ENCODE results near the gene AKAP13.

Gene AKAP13

GRCh38 chr15:85761635-85762034 lies 381.2 kb downstream of the AKAP13 start:
- TF ChIP-seq, protein P1, sequence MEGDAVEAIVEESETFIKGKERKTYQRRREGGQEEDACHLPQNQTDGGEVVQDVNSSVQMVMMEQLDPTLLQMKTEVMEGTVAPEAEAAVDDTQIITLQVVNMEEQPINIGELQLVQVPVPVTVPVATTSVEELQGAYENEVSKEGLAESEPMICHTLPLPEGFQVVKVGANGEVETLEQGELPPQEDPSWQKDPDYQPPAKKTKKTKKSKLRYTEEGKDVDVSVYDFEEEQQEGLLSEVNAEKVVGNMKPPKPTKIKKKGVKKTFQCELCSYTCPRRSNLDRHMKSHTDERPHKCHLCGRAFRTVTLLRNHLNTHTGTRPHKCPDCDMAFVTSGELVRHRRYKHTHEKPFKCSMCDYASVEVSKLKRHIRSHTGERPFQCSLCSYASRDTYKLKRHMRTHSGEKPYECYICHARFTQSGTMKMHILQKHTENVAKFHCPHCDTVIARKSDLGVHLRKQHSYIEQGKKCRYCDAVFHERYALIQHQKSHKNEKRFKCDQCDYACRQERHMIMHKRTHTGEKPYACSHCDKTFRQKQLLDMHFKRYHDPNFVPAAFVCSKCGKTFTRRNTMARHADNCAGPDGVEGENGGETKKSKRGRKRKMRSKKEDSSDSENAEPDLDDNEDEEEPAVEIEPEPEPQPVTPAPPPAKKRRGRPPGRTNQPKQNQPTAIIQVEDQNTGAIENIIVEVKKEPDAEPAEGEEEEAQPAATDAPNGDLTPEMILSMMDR (conservative IDR thresholded peaks at IDR 0.05; ENCODE audit: low read length) = no peak
- H3K4me3 ChIP-seq (ENCODE audit: low read length) = no peak overlapping the region
- no peak for DNase-seq (ENCODE audit: low read depth)

DNA sequence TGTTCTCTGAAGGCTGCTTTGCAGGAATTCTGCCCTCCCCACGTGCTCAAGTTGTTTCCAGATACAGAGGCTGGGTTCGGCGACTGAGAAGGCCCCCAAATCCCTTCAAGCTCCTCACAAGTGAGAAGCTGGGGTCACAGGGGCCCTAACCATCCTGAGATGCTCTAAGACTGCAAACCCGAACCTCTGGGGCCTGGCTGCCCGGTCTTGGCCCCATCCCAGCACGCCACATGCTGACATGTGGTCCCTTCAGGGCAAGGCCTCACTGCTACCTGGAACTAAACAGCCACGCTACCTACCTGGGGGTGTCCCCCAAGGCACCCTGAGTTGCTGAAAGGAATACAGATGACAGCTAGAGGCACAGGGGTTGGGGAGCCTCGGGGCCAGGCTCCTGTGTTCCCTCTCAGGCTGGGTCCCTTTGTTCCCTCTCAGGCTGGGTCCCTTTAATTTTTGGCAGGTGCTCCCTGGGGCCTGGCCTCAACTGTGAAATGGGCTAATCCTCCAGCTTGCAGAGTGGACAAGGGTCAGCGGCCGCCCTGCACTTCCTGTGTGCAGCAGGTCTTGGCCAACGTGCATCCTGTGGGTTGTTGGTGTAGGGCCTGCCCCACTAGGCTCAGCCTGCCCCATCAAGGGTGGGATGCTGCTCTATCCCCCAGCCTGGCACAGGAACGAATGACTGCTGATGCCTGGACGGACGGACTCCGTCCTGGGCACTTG lies 381.8 kb downstream of the AKAP13 start:
- DNase-seq (ENCODE audit: low read depth) = no peak
- H3K4me3 ChIP-seq (ENCODE audit: low read length) = no peak overlapping the region
- TF ChIP-seq, protein P1 (conservative IDR thresholded peaks at IDR 0.05; ENCODE audit: low read length) = no peak

DNA sequence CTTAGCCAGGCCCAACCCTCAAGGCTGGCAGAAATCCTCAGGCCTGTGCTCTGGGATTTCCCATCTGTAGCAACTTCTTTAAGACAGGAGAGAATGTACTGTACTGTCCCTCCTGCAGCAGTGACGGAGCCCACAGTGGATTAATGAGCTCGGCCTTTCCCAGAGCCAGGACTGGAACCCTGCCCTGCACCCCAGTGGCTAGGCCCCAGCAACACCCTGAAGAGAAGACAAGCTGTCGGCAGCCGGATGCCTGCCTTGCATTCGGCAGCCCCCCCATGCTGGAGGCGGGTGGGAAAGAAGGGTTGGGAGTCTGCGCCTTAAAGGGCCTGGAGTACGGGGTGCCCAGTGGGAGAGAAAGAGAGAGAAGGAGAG lies 382.3 kb downstream of the AKAP13 start:
- TF ChIP-seq, protein P1 (conservative IDR thresholded peaks at IDR 0.05; ENCODE audit: low read length) = no peak
- no peak for DNase-seq (ENCODE audit: low read depth)
- no peak overlapping the region for H3K4me3 ChIP-seq (ENCODE audit: low read length)

GRCh38 chr15:85763157-85763556 lies 382.8 kb downstream of the AKAP13 start:
- TF ChIP-seq, protein P1 (conservative IDR thresholded peaks at IDR 0.05; ENCODE audit: low read length) = no peak
- DNase-seq (ENCODE audit: low read depth) = no peak
- no peak overlapping the region for H3K4me3 ChIP-seq (ENCODE audit: low read length)

- H3K4me3 ChIP-seq (ENCODE audit: low read length) = no peak overlapping the region
- TF ChIP-seq, protein P1 (conservative IDR thresholded peaks at IDR 0.05; ENCODE audit: low read length) = no peak
- DNase-seq (ENCODE audit: low read depth) = no peak
Observed at GRCh38 chr15:85763673-85764633, 383.6 kb downstream of the AKAP13 start.

GRCh38 chr15:85764649-85765277 lies 384.4 kb downstream of the AKAP13 start:
- no peak overlapping the region for H3K4me3 ChIP-seq (ENCODE audit: low read length)
- DNase-seq (ENCODE audit: low read depth) = peak; percentile 68
- TF ChIP-seq, protein P1 (conservative IDR thresholded peaks at IDR 0.05; ENCODE audit: low read length) = no peak

Measured in AG10803 (cell line).